Esophagus muscularis mucosa (tissue), 4 donors: ENCODE measurements around the gene ITIH6. TPM values are rescaled to one million over a fixed set of nuclear protein-coding genes. Genes with fewer than 3 reads are reported as not detected.
"Not testable (repeated sequence)": the region's sequence is repeated elsewhere in the genome, so short reads cannot be mapped to it uniquely, and the experiment has no call there.

Source experiments
- DNase-seq: peaks from one replicate; pipeline ENCODE4 v3.0.0-alpha.2; 2017; ENCODE audit errors: extremely low spot score
- H3K27ac ChIP-seq, 4 donors: fragments of 200-600 bp; sonication (generic); replicated peaks in 1 of 4; 1 replicate in 3 of 4; 2 replicates in 1 of 4; pipeline ENCODE4 v1.5.1; 2016 to 2019; ENCODE audit warnings: mild to moderate bottlenecking in 1 of 4
- H3K27me3 ChIP-seq, 4 donors: fragments of 200-600 bp; sonication (generic); one replicate each; pipeline versions ENCODE4 v1.5.1 to v1.6.0; 2016 to 2019
- H3K36me3 ChIP-seq, 4 donors: fragments of 200-600 bp; sonication (generic); one replicate each; pipeline ENCODE4 v1.5.1; 2016 to 2019
- H3K4me1 ChIP-seq, 4 donors: fragments of 200-600 bp; sonication (generic); one replicate each; pipeline ENCODE4 v1.5.1; 2016 to 2019
- H3K4me3 ChIP-seq, 4 donors: fragments of 200-600 bp; sonication (generic); 1 replicate in 2 of 4; 2 replicates in 2 of 4; pipeline ENCODE4 v1.5.1; 2016 to 2019; ENCODE audit warnings: mild to moderate bottlenecking in 4 of 4, moderate library complexity in 1 of 4
- H3K9me3 ChIP-seq, 4 donors: fragments of 200-600 bp; sonication (generic); 1 replicate in 3 of 4; 2 replicates in 1 of 4; pipeline ENCODE4 v1.5.1; 2016 to 2019
- EP300 ChIP-seq: sonication (generic); formaldehyde crosslinking; IDR thresholded peaks from one replicate; pipeline ENCODE4 v1.6.1; 2017; ENCODE audit warnings: antibody characterized with exemption
- POLR2A ChIP-seq: fragments of 450-650 bp; IDR thresholded peaks from one replicate; pipeline ENCODE4 v1.6.1; 2017; ENCODE audit warnings: antibody characterized with exemption, moderate library complexity, mild to moderate bottlenecking, low read depth
- POLR2AphosphoS5 ChIP-seq, 2 donors: sonication (generic); formaldehyde crosslinking; IDR thresholded peaks; one replicate each; pipeline ENCODE4 v1.6.1; 2017; ENCODE audit warnings: antibody characterized with exemption in 2 of 2
- WGBS: methylation state at CpG from one replicate; pipeline ENCODE4 v1.1.5; 2018; 5-methylcytosine and 5-hydroxymethylcytosine counted together
- intact Hi-C: fragments of 100-400 bp; cut with DNase I; formaldehyde crosslinking; loops from one replicate; pipeline ENCODE4 v1.15.1; 2023
- total RNA-seq, 4 donors: library from RNA; depleted of rRNA; stranded (reverse); fragments of >200 nt; gene quantifications; one replicate each; pipeline versions ENCODE4 v1.1.0 to v1.2.1, GENCODE V29; 2016
- TF ChIP-seq, protein P1 (sequence below), 3 experiments: fragments of 200-600 bp in 2 of 3; fragments of 450-650 bp in 1 of 3; sonication (generic) in 2 of 3; IDR thresholded peaks; one replicate each; pipeline ENCODE4 v1.5.1; 2017 to 2019; ENCODE audit warnings: antibody characterized with exemption in 3 of 3, mild to moderate bottlenecking in 2 of 3, moderate library complexity in 1 of 3

ITIH6 gene
- total RNA-seq, 4 donors from 2014 or later = under 0.01 TPM; not detected in 3

DNA sequence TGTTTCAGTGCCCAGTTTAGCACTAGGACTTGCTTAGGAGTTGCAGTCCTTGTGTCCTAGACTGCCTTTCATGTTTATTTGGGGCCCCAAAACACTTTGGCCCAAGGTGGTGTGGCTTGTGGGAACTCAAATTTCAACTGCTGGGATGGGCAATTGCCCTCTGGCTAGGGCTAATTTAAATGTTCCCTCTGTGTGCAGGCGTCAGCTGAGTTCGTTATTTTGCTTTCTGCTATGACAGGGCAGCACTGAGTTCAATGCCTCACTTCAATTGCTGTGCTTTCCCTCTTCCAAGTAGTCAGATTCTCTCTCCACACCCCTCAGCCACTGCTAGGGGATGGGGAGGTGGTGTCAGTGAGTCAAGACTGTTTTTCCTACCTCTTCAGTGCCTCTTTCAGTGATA lies 51.1 kb downstream of the ITIH6 start:
- Histone ChIP-seq H3K4me3 (no peak overlapping the region), H3K9me3 (no peaks in the 10 kb centered on the region), H3K27ac (no peak overlapping the region), H3K27me3 (no peaks in the 10 kb centered on the region), H3K4me1 (no peaks in the 10 kb centered on the region), H3K36me3 (no peaks in the 10 kb centered on the region)
- no peak for DNase-seq
- WGBS = 79% methylated on average over 2 of the region's 2 CpGs
- TF ChIP-seq, protein P1, sequence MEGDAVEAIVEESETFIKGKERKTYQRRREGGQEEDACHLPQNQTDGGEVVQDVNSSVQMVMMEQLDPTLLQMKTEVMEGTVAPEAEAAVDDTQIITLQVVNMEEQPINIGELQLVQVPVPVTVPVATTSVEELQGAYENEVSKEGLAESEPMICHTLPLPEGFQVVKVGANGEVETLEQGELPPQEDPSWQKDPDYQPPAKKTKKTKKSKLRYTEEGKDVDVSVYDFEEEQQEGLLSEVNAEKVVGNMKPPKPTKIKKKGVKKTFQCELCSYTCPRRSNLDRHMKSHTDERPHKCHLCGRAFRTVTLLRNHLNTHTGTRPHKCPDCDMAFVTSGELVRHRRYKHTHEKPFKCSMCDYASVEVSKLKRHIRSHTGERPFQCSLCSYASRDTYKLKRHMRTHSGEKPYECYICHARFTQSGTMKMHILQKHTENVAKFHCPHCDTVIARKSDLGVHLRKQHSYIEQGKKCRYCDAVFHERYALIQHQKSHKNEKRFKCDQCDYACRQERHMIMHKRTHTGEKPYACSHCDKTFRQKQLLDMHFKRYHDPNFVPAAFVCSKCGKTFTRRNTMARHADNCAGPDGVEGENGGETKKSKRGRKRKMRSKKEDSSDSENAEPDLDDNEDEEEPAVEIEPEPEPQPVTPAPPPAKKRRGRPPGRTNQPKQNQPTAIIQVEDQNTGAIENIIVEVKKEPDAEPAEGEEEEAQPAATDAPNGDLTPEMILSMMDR (IDR thresholded peaks at IDR 0.05) = no peak
- no peak for TF ChIP-seq POLR2A
- TF ChIP-seq POLR2AphosphoS5 (IDR thresholded peaks at IDR 0.05) = no peak
- TF ChIP-seq EP300 = no peak
- intact Hi-C loops = no loop called here

DNA sequence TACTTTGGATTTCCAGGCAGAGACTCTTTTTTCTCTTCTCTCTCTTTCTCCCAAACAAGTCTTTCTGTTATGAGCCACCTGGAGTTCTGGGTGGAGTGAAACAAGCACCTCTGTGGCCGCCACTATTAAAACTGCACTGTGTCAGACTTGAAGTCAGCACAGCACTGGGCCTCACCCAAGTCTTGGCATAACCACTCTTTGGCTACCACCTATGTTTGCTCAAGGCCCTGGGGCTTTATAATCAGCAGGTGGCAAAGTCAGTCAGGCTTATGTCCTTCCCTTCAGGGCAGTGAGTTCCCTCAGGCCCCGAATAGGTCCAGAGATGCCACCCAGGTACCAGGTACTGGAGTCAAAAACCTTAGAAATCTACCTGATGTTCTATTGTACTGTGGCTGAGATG lies 52.4 kb downstream of the ITIH6 start:
- Histone ChIP-seq H3K27ac (no peak overlapping the region), H3K4me1 (no peaks in the 10 kb centered on the region), H3K36me3 (no peaks in the 10 kb centered on the region), H3K27me3 (no peaks in the 10 kb centered on the region), H3K4me3 (no peak overlapping the region), H3K9me3 (no peaks in the 10 kb centered on the region)
- no peak for DNase-seq
- WGBS = 63% methylated on average over 1 of the region's 2 CpGs
- intact Hi-C loops = no loop called here
- TF ChIP-seq EP300 = no peak
- no peak for TF ChIP-seq POLR2AphosphoS5 (IDR thresholded peaks at IDR 0.05)
- TF ChIP-seq, protein P1 (IDR thresholded peaks at IDR 0.05) = no peak
- TF ChIP-seq POLR2A = no peak

DNA sequence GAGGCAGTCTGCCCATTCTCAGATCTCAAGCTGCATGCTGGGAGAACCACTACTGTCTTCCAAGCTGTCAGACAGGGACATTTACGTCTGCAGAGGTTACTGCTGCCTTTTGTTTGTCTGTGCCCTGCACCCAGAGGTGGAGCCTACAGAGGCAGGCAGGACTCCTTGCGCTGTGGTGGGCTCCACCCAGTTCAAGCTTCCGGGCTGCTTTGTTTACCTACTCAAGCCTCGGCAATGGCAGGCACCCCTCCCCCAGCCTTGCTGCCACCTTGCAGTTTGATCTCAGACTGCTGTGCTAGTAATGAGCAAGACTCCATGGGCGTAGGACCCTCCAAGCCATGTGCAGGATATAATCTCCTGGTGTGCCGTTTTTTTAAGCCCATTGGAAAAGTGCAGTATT lies 59.5 kb downstream of the ITIH6 start:
- H3K27me3 ChIP-seq, H3K4me3 ChIP-seq, DNase-seq, H3K27ac ChIP-seq, H3K36me3 ChIP-seq, H3K4me1 ChIP-seq, intact Hi-C loops: not testable (repeated sequence)
- H3K9me3 ChIP-seq = peaks cover 0 to 17% (median 0%) of the 10 kb centered on the region in 4 donors
- WGBS = 88% methylated on average over 6 of the region's 6 CpGs

DNA sequence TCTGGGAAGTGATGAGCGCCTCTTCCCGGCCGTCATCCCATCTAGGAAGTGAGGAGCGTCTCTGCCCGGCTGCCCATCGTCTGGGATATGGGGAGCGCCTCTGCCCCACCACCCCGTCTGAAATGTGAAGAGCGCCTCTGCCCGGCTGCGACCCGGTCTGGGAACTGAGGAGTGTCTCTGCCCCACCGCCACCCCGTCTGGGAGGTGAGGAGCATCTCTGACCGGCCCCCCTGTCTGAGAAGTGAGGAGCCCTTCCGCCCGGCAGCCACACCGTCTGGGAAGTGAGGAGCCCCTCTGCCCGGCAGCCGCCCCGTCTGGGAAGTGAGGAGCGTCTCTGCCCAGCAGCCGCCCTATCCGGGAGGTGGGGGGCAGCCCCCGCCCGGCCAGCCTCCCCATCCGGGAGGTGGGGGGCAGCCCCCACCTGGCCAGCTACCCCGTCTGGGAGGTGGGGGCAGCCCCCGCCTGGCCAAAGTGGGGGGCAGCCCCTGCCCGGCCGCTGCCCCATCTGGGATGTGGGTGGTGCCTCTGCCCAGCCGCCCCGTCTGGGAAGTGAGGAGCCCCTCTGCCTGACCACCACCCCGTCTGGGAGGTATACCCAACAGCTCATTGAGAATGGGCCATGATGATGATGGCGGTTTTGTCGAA lies 61.6 kb downstream of the ITIH6 start:
- H3K27me3 ChIP-seq, H3K4me3 ChIP-seq, intact Hi-C loops, H3K27ac ChIP-seq, H3K4me1 ChIP-seq, DNase-seq, H3K36me3 ChIP-seq: not testable (repeated sequence)
- WGBS = 89% methylated on average over 8 of the region's 36 CpGs
- H3K9me3 ChIP-seq = peaks cover 0 to 17% (median 0%) of the 10 kb centered on the region in 4 donors

DNA sequence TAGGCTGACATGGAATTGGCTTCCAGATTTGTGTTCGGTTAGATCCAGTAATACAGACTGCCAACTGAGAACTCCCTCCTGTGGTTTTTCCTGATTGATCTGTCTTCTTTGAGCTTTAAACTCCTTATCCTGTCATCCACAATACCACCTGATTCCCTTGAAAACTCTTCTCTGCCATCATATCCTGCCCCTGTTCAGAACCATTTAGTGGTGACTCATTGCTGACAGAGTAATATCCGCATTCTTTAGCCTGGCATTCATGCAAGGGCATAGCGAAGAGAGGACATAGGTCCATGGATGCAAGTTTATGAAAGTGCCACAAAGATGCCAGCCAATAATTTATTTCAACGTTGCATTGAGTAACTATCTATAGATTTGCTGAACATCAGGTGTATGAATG lies 76.6 kb downstream of the ITIH6 start:
- H3K27ac ChIP-seq = no peak overlapping the region
- no peaks in the 10 kb centered on the region for H3K27me3 ChIP-seq
- no peak overlapping the region for H3K4me3 ChIP-seq
- TF ChIP-seq, protein P1 (IDR thresholded peaks at IDR 0.05) = no peak
- TF ChIP-seq POLR2A = no peak
- intact Hi-C loops = no loop called here
- no peak for DNase-seq
- H3K9me3 ChIP-seq = no peaks in the 10 kb centered on the region
- WGBS = 78% methylated on average over 4 of the region's 4 CpGs
- no peaks in the 10 kb centered on the region for H3K4me1 ChIP-seq
- H3K36me3 ChIP-seq = no peaks in the 10 kb centered on the region

DNA sequence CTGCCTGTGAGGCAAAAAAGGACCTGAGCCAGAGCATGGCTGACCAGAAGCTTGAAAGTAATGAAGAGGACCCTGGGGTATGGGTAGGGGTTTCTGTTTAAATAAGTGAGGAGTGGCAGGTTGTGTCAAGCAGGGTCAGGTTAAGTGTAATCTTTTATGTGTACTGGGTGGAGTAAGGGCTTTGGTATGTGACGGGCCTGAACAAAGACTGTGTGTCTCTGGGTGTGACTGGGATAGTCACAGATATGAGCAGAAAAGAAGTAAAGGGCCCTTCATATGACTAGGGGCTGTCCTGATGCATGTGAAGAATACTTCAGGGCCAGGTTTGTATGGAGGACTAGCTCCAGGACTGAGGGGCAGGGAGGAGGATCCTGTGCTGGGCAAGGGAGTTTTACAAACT lies 82.4 kb downstream of the ITIH6 start:
- Histone ChIP-seq H3K27me3 (no peaks in the 10 kb centered on the region), H3K9me3 (no peaks in the 10 kb centered on the region), H3K4me3 (no peak overlapping the region), H3K4me1 (no peaks in the 10 kb centered on the region), H3K27ac (no peak overlapping the region), H3K36me3 (no peaks in the 10 kb centered on the region)
- DNase-seq = no peak
- TF ChIP-seq, protein P1 (IDR thresholded peaks at IDR 0.05) = no peak
- TF ChIP-seq POLR2A (no peak), POLR2AphosphoS5 (IDR thresholded peaks at IDR 0.05) (no peak), EP300 (no peak)
- intact Hi-C loops = no loop called here
- WGBS = 56% methylated on average over 1 of the region's 1 CpG
